GM18868 (cell line): ENCODE data around the gene ZNF669.

Source experiments
- ATAC-seq: cut with Tn5 transposase; IDR thresholded peaks from one replicate; pipeline ENCODE4 v1.9.1; 2021; ENCODE audit warnings: mild to moderate bottlenecking, moderate library complexity; ENCODE audit not compliant: unreplicated experiment

Gene ZNF669

DNA sequence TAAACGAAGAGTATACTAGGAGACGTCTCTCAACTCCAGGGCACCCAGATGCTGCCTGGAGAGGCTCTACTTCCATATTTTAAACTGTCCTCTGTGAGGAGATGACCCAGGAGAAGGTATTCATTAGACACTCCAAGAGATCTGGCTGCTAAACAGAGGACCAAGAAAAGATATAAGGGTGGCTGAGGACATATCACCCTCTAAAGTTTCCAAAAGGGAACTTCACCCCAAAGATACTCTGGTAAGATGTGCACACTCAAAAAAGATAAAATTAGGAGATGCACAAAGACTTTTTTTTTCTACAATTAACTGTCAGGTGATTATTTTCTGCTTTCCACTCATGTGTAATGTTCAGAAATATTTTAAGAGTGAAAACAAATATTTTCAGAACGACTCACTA, 26.9 kb downstream of the ZNF669 start:
- no peak for ATAC-seq

DNA sequence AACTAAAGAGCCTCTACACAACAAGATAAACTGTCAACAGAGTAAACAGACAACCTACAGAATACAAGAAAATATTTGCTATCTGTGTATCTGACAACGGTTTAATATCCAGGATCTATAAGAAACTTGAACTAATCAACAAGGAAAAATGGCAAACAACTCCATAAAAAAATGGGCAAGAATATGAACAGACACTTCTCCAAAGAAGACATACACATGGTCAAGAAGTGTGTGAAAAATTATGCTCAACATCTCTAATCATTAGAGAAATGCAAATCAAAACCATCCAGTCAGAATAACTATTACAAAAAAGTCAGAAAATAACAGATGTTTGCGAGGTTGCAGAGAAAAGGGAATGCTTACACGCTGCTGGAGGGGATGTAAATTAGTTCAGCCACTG, 33.5 kb downstream of the ZNF669 start:
- ATAC-seq: no peak

DNA sequence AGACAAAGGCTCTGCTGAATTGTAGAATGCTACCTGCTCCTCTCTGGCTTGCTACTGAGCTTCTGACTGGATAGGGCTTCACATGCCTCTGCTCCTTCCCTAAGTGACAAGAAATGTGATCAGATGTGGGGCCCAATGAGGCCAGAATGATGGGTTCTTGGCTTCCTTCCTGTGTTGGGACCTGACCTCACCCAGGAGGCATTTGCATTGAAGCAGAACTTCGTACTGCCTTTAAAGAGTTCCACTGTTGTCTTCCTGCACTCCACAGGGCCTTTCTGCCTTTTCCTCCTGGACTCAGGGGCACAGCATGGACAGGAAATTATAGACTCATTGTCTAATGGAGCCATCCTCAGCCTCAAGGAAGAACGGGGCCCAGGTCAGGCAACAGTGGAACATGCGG, 39.9 kb downstream of the ZNF669 start:
- no peak for ATAC-seq

DNA sequence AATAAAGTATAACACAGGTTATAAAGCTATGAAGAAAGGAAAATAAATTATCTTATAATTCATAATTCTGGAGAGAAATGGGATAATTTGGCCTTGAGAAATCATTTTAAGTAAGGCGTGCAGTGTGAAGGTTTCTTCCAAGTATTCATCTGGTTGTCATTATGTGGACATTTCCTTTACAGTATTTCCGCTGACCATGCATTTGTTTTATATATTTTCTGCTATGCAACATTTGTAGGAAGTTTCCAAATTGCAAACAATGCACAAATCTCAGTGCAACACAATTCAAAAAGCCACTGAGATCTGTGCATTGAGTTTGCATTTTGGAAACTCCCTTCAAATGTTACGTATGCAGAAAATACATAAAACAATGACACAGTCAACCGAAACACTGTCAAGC, 43.4 kb downstream of the ZNF669 start:
- no peak for ATAC-seq

DNA sequence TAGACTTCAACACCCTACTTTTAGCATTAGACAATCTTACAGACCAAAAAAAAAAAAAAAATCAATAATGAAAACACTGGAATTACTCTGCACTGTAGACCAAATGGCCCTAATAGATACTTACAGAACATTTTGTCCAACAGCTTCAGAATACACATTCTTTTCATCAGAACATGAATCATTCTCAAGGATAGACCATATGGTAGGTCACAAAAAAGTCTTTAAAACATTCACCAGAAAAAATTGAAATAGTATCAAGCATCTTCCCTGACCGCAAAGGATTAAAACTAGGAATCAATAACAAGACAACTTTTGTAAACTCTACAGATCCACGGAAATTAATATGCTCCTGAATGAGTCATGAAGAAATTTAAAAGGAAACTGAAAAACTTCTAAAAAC, 48.1 kb downstream of the ZNF669 start:
- ATAC-seq: no peak

DNA sequence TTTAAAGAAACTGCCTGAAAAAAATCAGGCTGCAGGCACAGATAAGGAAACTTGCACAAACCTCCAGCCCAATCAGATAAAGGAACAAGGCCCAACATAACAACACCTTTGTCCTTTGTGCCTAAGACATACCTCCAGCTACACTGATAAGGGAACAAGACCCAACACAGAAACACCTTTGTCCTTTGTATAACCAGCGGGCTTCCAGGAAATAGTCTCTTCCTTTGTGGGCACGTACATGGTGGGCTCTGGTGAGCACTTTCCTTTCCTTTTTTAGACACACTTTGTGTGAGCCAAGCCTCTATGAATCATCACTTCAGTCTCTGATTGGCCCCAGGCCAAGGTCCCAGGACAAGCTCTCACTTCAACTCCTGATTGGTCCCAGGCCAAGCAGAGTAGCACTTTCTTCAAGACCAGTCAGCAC, 49.2 kb downstream of the ZNF669 start:
- ATAC-seq: no peak
